IMR-90 (cell line): ENCODE data around the gene ATP2A3.

ENCODE experiments used
- CHD1 ChIP-seq: IDR thresholded peaks from 2 replicates; pipeline ENCODE4 v1.6.1; 2012; ENCODE audit warnings: low read depth, low read length, improper control_type of control experiment
- CTCF ChIP-seq: conservative IDR thresholded peaks from 2 replicates; pipeline ENCODE4 v1.5.1; 2012; ENCODE audit warnings: mild to moderate bottlenecking, low read depth, low read length, improper control_type of control experiment
- ELK1 ChIP-seq: fragments of 150-350 bp; IDR thresholded peaks from 2 replicates; pipeline ENCODE4 v1.6.1; 2016; ENCODE audit warnings: low read depth, mild to moderate bottlenecking, low read length, moderate library complexity, borderline replicate concordance
- MAFK ChIP-seq: IDR thresholded peaks from 2 replicates; pipeline ENCODE4 v1.6.1; 2012; ENCODE audit warnings: low read depth, low read length, improper control_type of control experiment
- MXI1 ChIP-seq: IDR thresholded peaks from 2 replicates; pipeline ENCODE4 v1.6.1; 2012; ENCODE audit warnings: low read depth, mild to moderate bottlenecking, low read length, moderate library complexity, borderline replicate concordance
- TF ChIP-seq, protein P1 (sequence below): fragments of 150-350 bp; IDR thresholded peaks from 2 replicates; pipeline ENCODE4 v1.6.1; 2017; ENCODE audit warnings: mild to moderate bottlenecking, antibody characterized with exemption, low read length, low read depth

DNA sequence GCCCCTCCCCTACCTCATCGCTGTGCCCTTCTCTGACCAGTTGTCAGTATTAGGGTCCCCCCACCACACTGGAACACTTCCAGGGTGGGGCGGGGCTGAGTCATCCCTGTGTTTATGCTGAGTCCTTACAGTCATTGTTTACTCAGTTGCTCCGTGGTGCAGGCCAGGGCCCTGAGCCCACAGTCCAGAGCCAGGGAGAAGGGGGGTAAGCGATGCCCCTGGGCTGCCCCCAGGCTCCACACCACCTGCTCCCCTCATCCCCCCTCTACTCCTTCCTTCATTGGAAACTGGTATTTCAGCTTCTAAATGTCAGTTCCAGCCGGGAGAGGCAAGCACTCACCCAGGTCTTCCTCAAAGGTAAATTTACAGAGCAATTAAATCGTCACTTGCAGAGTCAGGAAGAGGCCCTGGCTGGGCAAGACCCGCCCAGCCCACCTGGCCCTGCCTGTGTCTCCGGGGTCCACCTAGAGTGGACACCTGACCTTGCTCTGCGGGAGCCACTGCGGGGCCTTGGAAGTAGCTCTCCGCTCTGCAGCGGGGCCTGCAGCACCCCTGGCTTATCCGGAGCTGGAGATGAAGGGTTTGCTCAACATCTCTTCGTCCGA lies 4.8 kb downstream of the ATP2A3 start:
- TF ChIP-seq CTCF (no peak), MAFK (peak; percentile 37; the same call in 1 of the 2 replicates), CHD1 (no peak), ELK1 (no peak), MXI1 (no peak)
- TF ChIP-seq, protein P1, sequence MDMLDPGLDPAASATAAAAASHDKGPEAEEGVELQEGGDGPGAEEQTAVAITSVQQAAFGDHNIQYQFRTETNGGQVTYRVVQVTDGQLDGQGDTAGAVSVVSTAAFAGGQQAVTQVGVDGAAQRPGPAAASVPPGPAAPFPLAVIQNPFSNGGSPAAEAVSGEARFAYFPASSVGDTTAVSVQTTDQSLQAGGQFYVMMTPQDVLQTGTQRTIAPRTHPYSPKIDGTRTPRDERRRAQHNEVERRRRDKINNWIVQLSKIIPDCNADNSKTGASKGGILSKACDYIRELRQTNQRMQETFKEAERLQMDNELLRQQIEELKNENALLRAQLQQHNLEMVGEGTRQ, result no peak
